Activated CD4-positive, alpha-beta T cell treated with anti-CD3 and anti-CD28 coated beads for 48 hours (primary cell): ENCODE results near the gene FBXO17.
A peak's percentile ranks its signal among the peaks of the same experiment; 100 is the strongest.
"Not testable (repeated sequence)": the region's sequence is repeated elsewhere in the genome, so short reads cannot be mapped to it uniquely, and the experiment has no call there.

Experiments used
- DNase-seq: peaks from one replicate; pipeline ENCODE4 v3.0.0-alpha.2; 2020

The FBXO17 gene

DNA sequence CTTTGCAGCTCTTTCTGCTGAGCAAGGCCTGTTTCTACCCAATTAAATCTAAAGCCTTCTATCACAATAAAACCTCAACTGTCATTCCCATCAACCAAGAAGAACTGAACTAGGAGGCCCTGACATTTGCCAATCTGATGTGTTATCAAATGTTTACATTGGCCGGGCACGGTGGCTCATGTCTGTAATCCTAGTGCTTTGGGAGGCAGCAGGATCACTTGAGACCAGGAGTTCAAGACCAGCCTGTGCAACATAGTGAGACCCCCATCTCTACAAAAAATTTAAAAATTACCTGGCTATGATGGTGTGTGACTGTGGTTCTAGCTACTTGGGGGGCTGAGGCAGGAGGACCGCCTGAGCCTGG, 2.8 kb upstream of the FBXO17 start:
- no peak for DNase-seq

DNA sequence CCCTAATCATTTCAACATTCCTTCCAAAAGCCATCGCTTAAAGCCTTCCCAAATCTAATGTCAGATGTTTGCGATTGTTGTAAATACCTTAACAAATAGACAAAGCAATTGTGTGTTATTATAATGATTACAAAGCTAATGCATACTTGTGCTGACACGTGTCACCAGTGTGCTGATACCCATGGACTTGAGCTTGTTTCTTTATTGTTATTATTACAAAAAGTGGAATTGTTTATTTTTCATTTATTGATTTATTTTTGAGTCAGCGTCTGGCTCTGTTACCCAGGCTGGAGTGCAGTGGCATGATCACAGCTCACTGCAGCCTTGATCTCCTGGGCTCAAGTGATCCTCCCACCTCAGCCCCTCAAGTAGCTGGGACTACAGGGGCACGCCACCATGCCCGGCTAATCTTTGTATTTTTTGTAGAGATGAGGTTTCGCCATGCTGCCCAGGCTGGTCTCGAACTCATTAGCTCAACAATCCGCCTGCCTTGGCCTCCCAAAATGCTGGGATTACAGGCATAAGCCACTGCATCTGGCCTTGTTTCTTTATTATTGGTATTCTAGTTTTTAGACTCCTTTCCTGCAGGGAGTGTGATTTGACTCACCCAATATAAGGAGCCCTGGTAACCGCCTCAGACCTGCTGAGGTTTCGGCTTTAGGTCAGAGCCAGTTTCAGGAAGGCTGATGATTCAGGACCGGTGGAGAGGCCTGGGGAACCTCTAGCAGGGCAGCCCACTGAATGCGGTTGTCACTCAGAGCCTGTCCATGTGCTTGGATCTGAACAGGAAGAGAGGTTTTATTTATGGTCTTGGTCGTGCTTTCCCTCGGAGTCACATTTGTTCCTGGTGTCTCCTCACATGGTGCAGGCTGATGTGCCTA, 2.1 kb upstream of the FBXO17 start:
- DNase-seq = peak; percentile 84

DNA sequence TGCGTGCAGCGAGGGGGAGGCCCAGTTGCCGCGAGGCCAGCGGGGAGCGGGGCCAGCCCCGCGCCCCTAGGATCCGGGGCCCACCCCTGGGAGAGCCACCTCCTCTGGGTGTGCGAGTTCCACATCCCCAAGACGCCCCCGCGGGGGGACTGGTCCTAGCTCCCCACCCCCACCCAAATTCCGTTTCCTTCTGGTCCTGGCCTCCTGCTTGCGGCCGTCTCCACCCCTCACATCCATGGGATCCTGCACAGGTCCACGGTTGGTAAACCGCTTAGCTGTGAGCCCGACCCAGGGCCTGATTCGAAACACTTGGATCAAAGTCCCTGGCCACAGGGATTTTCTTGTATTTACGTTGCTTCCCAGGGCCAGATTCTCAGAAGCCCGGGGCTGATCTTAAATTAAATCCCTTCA, 324 bp upstream of the FBXO17 start:
- no peak for DNase-seq

DNA sequence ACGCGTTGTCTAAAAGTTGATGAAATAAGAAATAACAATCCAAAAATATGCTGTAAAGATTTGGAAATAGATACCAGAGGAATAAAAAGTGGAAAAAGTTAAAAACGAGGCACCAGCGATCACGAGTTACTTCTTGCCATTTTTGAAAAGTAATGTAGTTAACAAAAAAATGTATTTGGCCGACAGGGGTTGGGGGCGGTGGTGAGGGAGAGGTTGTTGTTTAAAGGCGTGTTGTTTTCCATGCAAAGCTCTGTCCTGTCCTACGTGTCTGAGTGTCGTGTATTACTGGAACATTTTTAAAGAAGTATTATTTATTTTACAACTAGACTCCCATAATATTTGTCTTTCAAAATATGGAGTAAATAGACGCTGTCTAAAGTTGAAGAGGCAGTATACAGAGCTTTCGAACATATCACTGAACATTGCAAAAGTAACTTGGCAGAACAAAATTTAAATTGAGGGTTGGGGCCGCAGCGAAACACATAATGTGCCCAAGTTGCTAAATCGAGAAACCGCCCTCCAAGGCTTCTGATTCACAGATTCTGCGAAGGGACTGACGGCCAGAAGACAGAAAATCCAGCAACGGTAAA, 823 bp downstream of the FBXO17 start:
- DNase-seq = no peak

DNA sequence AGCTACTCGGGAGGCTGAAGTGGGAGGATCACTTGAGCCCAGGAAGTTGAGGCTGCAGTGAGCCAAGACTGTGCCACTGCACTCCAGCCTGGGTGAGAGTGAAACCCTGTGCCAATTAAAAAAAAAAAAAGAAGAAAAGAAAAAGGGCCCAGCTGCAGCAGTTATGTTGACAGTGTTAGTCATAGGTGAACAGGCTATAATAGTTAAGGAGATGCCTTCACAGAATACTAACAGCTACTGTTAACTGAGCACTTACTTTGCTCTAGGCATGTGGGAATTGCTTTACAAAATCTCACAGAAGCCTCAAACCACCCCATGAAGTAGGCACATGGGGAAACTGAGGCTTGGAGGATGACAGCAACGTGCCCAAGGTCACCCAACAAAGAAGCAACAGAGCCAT, 3.9 kb downstream of the FBXO17 start:
- DNase-seq = no peak

DNA sequence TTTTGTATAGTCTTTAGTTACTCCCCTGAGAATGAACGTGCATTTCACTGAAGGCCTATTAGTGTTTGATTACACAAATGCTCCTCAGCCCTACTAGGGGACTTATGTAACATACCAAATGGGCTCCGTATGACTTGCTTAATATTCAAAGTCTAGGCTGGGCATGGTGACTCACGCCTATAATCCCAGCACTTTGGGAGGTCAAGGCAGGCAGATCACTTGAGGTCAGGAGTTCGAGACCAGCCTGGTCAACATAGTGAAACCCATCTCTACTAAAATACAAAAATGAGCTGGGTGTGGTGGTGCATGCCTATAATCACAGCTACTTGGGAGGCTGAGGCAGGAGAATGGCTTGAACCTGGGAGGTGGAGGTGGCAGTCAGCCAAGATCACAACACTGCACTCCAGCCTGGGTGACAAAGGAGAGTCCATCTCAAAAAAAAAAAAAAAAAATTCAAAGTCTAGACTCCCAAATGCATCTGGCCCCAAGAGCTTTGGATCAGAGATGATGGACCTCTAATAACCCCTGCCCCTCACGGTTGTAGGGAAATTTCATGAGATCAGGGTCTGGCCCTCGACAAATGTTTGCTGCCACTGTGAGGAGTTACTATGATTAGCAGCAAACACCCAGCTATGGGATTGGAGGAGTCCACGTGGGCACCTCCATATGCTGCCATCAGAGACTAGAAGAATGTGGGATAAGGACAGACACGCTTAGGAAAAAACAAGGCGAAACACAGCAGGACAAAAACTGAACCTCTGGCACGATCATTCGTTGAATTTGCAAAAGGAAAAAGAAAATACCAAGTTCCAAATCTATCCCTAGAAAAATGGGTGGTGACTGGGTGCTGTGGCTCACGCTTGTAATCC, 4.6 kb downstream of the FBXO17 start:
- DNase-seq = no peak

DNA sequence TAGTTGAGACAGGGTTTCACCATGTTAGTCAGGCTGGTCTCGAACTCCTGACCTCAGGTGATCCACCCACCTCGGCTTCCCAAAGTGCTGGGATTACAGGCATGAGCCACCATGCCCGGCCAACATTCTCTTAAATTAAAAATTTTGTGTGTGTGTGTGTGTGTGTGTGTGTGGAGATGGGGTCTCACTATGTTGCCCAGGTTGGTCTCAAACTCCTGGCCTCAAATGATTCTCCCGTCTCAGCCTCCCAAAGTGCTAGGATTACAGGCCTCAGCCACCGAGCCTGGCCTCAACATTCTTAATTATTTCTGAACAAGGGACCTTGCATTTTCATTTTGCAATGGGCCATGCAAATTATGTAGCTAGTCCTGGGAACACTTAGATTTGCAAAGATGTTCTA, 9.4 kb downstream of the FBXO17 start:
- not testable (repeated sequence) for DNase-seq

DNA sequence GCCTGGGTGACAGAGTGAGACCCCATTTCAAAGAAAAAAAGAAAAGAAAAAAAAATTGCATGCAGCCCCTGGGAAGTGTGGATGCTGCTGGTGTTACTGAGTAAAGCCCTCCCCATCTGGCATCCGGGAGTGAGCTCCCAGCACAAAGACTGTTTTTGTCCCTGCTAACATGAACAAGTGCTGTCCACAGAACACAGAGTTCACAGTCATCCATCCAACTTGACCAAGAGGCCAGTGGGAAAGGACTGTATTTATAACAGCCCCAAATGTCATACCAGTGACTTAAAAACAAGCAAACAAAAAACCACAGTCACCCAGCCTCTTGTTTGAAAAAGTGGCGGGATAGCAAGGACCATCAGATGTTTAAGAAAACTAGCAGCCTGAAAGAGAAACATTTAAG, 10.8 kb downstream of the FBXO17 start:
- no peak for DNase-seq

DNA sequence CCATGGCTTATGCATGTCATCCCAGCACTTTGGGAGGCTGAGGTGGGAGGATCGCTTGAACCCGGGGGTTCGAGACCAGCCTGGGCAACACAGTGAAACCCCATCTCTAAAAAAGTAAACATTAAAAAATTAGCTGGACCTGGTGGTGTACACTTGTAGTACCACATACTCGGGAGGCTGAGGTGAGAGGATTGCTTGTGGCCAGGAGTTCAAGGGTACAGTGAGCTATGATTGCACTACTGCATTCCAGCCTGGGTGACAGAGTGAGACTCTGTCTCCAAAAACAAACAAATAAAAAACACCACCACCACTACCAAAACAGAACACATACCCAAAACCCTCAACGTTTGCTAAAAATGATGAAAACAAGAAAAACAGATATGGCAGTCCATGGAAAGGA, 15.9 kb downstream of the FBXO17 start:
- DNase-seq = no peak

DNA sequence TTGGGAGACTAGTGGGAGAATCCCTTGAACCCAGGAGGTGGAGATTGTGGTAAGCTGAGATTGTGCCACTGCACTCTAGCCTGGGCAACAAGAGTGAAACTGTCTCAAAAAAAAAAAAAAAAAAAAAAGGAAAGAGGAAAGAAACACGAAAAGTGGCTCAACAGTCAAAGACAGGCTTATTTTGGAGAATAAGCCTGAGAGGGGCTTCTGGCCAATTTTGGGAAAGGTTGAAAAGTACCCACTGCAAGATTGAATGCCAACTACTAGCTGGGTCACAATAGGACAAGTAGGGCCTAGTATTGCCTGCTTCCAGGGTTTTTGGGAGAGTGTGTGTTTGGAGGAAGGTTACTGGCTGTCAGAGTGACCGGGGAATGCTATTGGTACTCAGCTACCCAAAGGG, 17.2 kb downstream of the FBXO17 start:
- no peak for DNase-seq

DNA sequence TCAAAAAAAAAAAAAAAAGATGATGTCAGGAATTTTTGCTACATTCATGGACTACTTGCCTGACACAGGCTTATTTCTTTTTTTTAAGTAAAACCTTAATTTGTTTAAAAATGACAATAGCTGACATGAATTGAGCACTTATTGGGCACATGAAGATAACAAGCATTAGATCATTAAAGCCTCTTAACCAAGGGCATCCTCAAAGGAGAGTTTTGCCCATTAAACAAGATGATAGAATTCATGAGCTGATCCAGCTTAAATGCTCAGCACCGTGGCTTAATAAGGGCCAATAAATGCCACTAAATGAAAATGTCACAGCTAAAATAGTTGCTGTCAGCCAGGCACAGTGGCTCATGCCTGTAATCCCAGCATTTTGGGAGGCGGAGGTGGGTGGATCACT, 19.3 kb downstream of the FBXO17 start:
- no peak for DNase-seq

DNA sequence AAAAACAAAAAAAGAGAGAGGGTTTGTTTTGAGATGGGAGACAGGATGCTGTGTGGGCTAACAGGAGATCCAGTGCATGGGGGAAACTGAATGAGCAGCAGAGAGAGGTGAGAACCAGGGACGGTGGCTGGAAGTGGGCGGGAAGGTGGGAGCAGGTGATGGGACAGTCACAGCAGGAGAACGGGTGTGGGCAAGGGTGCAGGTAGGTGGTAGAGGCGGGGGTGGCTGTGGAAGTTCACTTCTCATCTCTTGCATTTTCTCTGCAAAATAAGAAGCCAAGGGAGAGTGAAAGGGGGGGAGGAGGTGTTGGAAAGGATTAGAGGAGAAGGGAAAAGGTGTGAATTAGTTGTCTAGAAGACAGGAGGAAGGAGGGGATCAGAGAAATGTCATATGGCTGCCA, 21.9 kb downstream of the FBXO17 start:
- no peak for DNase-seq

DNA sequence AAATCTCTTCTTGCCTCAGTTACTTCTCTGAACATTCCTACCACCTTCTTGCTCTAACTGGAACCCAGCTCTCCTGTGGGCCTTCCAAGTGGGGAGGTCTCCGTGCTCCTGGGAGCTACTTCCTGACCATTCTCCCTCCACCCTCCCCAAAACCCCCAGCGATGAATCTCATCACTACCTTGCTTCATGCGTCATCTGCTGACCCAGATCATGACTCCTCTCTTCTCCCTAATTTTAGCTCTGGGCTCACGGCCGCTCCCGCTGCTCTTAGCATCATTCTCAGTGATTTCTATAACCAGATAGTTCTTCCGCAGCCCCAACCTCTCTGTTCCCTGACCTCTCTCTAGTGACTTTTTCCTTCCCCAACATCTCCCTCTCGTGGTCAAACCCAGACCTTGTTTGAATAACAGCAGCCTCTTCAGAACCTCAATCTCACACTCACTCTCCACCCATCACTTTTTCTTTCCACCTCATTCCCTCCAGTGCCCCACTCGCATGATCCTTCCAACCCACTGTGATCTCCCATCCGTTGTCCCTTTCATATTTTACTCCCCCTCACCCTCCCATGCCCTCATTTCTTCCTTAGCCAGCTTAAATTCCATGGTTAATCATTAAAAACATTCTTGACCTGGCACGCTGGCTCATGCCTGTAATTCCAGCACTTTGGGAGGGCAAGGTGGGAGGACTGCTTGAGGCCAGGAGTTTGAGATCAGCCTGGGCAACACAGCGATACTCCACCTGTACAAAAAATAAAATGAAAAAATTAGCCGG, 23.0 kb downstream of the FBXO17 start:
- peak; percentile 42 for DNase-seq

DNA sequence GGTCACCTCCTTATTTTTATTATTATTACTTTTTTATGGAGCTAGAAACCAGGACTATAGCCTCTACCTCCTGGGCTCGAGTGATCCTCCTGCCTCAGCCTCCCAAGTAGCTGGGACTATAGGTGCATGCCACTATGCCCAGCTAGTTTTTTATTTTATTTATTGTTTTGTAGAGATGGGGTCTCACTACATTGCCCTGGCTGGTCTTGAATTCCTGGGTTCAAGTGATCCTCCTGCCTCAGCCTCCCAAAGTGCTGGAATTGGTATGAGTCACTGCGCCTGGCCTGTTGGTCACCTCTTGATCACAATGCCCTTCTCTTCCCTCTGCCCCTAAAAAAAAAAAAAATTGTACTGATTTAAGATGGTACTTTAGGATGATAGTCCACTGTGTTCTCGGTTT, 24.4 kb downstream of the FBXO17 start:
- no peak for DNase-seq

DNA sequence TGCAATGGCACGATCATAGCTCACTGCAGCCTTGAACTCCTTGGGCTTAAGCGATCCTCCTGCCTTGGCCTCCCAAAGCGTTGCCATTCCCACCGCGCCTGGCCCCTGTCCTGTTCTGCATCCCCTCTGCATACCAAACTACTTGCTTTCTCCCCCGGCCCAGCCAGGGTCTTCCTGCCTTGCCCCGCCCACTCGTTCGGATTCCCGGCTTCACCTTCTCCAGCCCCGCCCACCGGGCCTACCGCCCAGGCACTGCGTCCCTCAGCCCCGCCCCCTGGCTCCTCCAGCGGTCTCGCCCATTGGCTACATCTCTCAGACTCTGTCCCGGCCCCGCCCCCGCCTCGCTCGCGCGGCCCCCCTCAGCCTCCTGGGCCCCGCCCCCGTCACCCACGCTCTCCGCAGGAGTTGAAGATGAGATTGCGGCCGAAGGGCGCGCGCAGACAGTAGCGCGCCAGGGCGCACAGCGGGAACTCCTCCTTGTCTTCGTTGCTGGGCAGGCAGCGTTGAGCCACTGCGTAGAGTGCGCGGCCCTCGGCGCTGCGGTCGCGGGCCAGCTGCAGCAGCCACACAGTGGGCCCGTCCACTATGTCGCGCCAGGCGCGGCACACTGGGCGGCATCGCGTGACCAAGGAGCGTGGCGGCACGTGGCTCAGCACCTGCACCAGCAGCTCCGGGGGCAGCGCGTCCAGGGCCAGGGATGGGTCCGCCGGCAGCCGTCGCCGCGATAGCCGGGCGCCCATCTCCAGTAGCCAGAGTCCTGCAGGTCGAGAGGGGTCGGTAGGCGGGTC, 25.8 kb downstream of the FBXO17 start:
- DNase-seq = peak; percentile 94

DNA sequence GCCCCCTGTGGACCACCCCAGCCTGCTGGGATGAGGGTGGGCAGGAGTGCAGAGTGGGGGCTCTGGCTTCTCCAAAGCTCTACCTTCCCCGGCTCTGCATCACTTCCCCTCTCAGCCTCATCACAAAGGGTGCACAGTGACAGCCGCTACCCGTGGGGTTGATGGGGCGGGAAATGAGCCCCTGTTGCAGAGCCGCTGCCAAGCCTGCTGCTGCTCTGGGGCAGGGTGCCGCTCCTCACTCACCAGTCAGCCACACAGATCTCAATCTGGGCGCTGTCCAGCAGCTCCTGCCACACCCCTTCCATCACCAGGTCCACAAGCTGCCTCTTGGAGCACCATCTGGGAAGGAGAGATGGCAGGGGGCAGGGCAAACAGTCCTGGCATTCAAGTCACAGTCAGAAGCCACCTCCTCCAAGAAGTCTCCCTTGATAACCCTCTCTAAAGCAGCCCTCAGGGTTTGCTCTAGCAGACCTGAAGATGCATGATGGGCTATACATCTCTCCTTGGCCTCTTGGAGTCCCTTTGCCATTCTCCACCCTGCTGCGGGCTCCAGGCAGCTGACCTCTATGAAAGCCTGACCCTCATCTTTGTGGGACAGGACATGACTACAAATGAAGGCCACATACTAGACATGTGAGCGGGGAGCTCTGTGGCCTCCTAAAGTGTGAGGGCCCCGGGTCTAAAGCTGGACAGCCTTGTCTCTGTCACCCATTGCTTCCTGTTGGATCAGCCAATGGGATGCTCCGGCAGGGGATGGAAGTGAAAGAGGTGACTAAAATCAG, 29.1 kb downstream of the FBXO17 start:
- DNase-seq = no peak

DNA sequence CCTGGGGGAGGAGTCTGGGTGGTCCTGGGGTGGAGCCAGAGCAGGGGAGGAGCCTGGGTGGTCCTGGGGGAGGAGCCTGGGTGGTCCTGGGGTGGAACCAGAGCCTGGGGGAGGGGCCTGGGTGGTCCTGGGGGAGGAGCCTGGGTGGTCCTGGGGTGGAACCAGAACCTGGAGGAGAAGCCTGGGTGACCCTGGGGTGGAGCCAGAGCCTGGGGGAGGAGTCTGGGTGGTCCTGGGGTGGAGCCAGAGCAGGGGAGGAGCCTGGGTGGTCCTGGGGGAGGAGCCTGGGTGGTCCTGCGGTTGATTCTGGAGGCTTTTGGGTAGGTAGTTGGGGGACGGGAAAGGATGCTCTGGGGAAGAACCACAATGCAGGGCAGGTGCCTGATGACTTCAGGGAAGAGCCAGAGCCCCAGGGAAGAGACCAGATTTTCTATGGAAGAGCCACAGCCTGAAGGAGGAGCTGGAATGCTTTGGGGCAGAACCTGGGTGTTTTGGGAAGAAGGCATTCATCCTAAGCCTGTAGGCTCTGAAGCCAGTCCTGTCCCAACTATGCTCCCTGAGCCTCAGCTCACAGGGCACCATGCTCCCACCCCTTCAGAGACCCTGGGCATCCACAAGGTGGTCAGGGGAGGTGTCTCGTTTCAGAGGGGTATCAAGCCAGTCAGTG, 29.8 kb downstream of the FBXO17 start:
- no peak for DNase-seq

DNA sequence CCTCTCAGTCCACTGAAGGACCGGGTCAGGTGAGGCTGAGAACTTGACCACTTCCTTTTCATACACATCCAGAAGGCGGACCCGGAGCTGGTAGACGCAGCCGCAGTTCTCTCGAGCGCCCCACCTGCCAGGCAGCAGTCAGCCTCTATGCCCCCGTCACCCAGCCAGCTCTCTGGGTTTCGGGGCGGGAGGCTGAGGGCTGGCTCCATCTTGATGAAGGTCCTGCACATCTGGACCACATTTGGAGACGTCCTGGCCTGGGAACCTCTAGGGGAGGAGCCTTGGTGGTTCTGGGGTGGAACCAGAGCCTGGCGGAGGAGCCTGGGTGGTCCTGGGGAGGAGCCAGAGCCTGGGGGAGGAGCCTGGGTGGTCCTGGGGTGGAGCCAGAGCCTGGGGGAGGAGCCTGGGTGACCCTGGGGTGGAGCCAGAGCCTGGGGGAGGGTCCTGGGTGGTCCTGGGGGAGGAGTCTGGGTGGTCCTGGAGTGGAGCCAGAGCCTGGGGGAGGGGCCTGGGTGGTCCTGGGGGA, 30.5 kb downstream of the FBXO17 start:
- DNase-seq = no peak

DNA sequence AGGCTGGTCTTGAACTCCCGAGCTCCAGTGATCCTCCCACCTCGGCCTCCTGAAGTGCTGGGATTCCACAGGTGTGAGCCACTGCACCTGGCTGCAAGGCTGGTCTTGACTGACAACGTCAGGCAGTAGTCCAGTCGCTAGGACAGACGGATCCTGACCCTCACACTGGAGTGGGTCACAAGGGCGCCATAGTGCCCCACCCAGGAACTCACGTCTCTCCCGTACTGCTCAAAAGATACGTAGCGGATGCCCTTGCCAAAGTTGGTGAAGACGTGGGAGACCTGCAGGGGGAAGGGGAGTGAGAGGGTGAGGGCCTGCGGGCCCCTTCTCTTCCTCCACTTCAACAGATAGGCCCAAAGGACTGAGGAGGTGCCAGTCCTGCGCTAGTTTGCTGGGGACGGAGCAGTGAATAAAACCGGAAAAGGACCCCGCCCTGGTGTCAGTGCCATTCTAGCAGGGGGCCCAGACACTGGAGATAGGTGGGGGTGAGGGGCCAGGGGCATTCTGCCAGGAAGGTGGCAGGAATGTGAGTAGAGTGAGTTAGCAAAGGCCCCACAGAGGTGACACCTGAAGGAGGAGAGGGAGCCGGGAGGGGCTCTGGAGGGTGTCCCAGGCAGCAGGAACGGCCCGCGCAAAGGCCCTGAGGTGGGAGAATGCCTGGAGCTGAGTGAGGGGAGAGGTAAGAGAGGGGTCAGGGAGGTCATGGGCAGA, 32.9 kb downstream of the FBXO17 start:
- DNase-seq = no peak

DNA sequence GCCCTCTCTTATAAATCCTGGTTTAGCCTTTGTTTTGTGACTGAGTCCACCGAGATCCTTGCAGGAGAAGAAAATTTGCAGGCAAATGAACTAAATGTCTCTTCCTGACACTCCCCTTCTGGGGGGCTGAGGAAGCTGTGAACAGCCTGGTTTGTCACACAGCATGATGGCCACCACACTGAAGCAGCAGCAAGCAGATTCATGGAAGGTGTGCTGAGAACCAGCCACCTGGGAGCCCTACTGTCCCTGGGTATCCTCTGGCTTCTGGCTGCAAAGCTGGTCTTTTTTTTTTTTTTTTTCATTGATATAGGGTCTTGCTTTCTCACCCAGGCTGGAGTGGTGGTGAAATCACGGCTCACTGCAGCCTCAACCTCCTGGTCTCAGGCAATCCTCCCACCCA, 33.6 kb downstream of the FBXO17 start:
- DNase-seq = no peak
